ENCODE data around the gene RAE1.

GRCh38 chr20:57369596-57369995, 18.5 kb downstream of the RAE1 start:
- no peak for TF ChIP-seq CTCF (conservative IDR thresholded peaks at IDR 0.05; ENCODE audit: low read length)
- no peak for TF ChIP-seq EZH2phosphoT487 (IDR thresholded peaks at IDR 0.05; ENCODE audit: borderline replicate concordance)
